Mammary epithelial cell (primary cell): ENCODE measurements around the gene CYP4F3.

ENCODE experiments used
- EZH2 ChIP-seq: IDR thresholded peaks from 2 replicates; pipeline ENCODE4 v1.6.1; 2012; ENCODE audit warnings: low read length, inconsistent platforms, borderline replicate concordance
- TF ChIP-seq, protein P1 (sequence below), 2 donors: IDR thresholded peaks in 1 of 2; conservative IDR thresholded peaks in 1 of 2; 2 replicates each; pipeline ENCODE4 v1.5.1; 2011 to 2012; ENCODE audit warnings: inconsistent platforms in 2 of 2, low read length in 2 of 2, mild to moderate bottlenecking in 2 of 2, control low read depth in 1 of 2, low read depth in 1 of 2; ENCODE audit not compliant: insufficient read depth in 1 of 2; ENCODE audit errors: extremely low read depth in 1 of 2

DNA sequence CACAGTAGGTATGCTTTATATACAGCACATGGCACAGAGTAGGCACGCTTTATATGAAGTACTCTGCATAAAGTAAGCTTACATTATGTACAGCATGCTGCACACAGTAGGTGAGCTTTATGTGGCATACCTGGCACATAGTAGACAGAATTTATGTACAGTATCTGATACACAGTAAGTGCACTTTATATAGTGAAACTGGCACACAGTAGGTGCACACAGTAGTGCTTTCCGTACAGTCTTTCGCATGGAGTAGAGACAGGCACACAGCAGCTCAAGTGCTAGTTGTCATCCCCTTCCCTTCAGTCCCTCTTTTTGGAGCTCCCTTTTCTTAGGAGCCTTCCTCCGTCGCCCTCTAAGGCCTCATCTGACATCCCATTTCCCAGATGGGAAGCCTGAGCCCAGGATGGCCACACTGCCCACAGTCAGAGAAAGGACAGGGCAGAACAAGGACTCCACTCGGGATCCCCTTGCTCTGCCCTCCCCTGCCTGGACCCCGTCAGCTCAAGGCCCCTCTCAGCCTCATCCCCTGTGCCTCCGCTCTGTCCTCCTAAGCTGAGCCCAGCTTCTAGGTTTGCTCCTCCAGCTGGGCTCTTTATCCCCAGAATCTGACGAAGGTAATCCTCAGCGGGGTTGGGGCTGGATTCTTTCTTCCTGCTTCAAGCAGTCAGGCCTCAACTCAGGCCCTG lies 31.3 kb downstream of the CYP4F3 start:
- TF ChIP-seq, protein P1, sequence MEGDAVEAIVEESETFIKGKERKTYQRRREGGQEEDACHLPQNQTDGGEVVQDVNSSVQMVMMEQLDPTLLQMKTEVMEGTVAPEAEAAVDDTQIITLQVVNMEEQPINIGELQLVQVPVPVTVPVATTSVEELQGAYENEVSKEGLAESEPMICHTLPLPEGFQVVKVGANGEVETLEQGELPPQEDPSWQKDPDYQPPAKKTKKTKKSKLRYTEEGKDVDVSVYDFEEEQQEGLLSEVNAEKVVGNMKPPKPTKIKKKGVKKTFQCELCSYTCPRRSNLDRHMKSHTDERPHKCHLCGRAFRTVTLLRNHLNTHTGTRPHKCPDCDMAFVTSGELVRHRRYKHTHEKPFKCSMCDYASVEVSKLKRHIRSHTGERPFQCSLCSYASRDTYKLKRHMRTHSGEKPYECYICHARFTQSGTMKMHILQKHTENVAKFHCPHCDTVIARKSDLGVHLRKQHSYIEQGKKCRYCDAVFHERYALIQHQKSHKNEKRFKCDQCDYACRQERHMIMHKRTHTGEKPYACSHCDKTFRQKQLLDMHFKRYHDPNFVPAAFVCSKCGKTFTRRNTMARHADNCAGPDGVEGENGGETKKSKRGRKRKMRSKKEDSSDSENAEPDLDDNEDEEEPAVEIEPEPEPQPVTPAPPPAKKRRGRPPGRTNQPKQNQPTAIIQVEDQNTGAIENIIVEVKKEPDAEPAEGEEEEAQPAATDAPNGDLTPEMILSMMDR (conservative IDR thresholded peaks at IDR 0.05 in 1 of 2, IDR thresholded peaks at IDR 0.05 in 1 of 2; ENCODE audit: extremely low read depth in 1 of 2, insufficient read depth in 1 of 2, low read depth in 1 of 2, low read length in 2 of 2), result no peak
- TF ChIP-seq EZH2, result no peak
